SK-N-SH (cell line): ENCODE measurements around the gene PARN. TPM values are rescaled to one million over a fixed set of nuclear protein-coding genes. Genes with fewer than 3 reads are reported as not detected.
"Not testable (repeated sequence)": the region's sequence is repeated elsewhere in the genome, so short reads cannot be mapped to it uniquely, and the experiment has no call there.

Source experiments
- CTCF ChIA-PET: fragments of 300-600, 350-600 bp; formaldehyde crosslinking; extraction: SDS; loops from one replicate; lab custom pipeline; 2021; lab: Yijun Ruan, JAX
- POLR2A ChIA-PET: fragments of 350-600 bp; sonication (Branson Sonifier 250); formaldehyde crosslinking; extraction: SDS; loops from one replicate; lab custom pipeline; 2020; ENCODE audit warnings: antibody characterized with exemption, inconsistent platforms; lab: Yijun Ruan, JAX
- DNase-seq: peaks from one replicate; pipeline ENCODE4 v3.0.0; 2012
- H2AFZ ChIP-seq: fragments of 200-600 bp; sonication (generic); 2 replicates; pipeline ENCODE4 v1.8.1; 2016; ENCODE audit warnings: antibody characterized with exemption, mild to moderate bottlenecking, low read depth
- H3F3A ChIP-seq: fragments of 200-600 bp; sonication (generic); replicated peaks from 2 replicates; pipeline ENCODE3; 2016; ENCODE audit warnings: antibody characterized with exemption, mild to moderate bottlenecking; ENCODE audit not compliant: insufficient read depth
- H3K27ac ChIP-seq, 2 experiments: fragments of 200-500 bp in 1 of 2; fragments of 200-600 bp in 1 of 2; sonication (Bioruptor generic) in 1 of 2; sonication (generic), shearing (Covaris generic) in 1 of 2; 2 replicates each; pipeline versions ENCODE4 v1.5.1 to v1.6.1; 2014 to 2016; ENCODE audit warnings: low read depth in 2 of 2, inconsistent platforms in 1 of 2, low read length in 1 of 2, mild to moderate bottlenecking in 1 of 2, mixed read lengths in 1 of 2
- H3K27me3 ChIP-seq: fragments of 200-600 bp; sonication (generic), shearing (Covaris generic); 2 replicates; pipeline ENCODE4 v1.6.1; 2016; ENCODE audit warnings: mixed run types; ENCODE audit not compliant: insufficient read depth
- H3K36me3 ChIP-seq, 2 experiments: fragments of 200-500 bp in 1 of 2; fragments of 200-600 bp in 1 of 2; sonication (Bioruptor generic) in 1 of 2; sonication (generic) in 1 of 2; replicated peaks in 1 of 2; 2 replicates each; pipeline versions ENCODE3 to v1.5.1; 2014 to 2016; ENCODE audit warnings: low read length in 1 of 2, mild to moderate bottlenecking in 1 of 2; ENCODE audit not compliant: insufficient read depth in 2 of 2, control insufficient read depth in 1 of 2
- H3K4me1 ChIP-seq, 2 experiments: fragments of 200-500 bp in 1 of 2; fragments of 200-600 bp in 1 of 2; sonication (Bioruptor generic) in 1 of 2; sonication (generic), shearing (Covaris generic) in 1 of 2; 2 replicates each; pipeline versions ENCODE4 v1.5.1 to v1.6.1; 2014 to 2016; ENCODE audit warnings: low read depth in 1 of 2, low read length in 1 of 2, mixed run types in 1 of 2; ENCODE audit not compliant: insufficient read depth in 2 of 2, control insufficient read depth in 1 of 2
- H3K4me2 ChIP-seq: fragments of 200-600 bp; sonication (generic), shearing (Covaris generic); 2 replicates; pipeline ENCODE4 v1.6.1; 2017; ENCODE audit warnings: mixed run types
- H3K4me3 ChIP-seq, 2 experiments: fragments of 200-500 bp in 1 of 2; fragments of 200-600 bp in 1 of 2; sonication (Bioruptor generic) in 1 of 2; sonication (generic), shearing (Covaris generic) in 1 of 2; 2 replicates each; pipeline versions ENCODE4 v1.5.1 to v1.8.1; 2014 to 2016; ENCODE audit warnings: low read depth in 2 of 2, inconsistent platforms in 1 of 2, low read length in 1 of 2, mild to moderate bottlenecking in 1 of 2, mixed read lengths in 1 of 2, moderate library complexity in 1 of 2
- H3K79me2 ChIP-seq: fragments of 200-600 bp; sonication (generic); 2 replicates; pipeline ENCODE4 v1.8.1; 2017; ENCODE audit warnings: mild to moderate bottlenecking; ENCODE audit not compliant: insufficient read depth
- H3K9ac ChIP-seq: fragments of 200-600 bp; sonication (generic); 2 replicates; pipeline ENCODE4 v1.6.1; 2017; ENCODE audit warnings: mixed run types
- H3K9me2 ChIP-seq: fragments of 200-600 bp; sonication (generic); 2 replicates; pipeline ENCODE4 v1.6.1; 2017; ENCODE audit warnings: mixed run types
- H3K9me3 ChIP-seq: fragments of 200-600 bp; sonication (generic); 2 replicates; pipeline ENCODE4 v1.6.1; 2017; ENCODE audit warnings: mixed run types, mild to moderate bottlenecking, moderate library complexity
- H4K20me1 ChIP-seq: fragments of 200-600 bp; sonication (generic); 2 replicates; pipeline ENCODE4 v1.6.1; 2017; ENCODE audit warnings: mild to moderate bottlenecking, mixed run types; ENCODE audit not compliant: insufficient read depth
- CTCF ChIP-seq: fragments of 200-600 bp; sonication (generic); IDR thresholded peaks from 2 replicates; pipeline ENCODE4 v1.6.1; 2017; ENCODE audit warnings: antibody characterized with exemption, mild to moderate bottlenecking, moderate library complexity
- EZH2phosphoT487 ChIP-seq: fragments of 200-600 bp; sonication (generic); IDR thresholded peaks from 2 replicates; pipeline ENCODE4 v1.6.1; 2017; ENCODE audit warnings: low read depth, mixed run types, mild to moderate bottlenecking, antibody characterized with exemption, moderate library complexity, borderline replicate concordance
- FOSL2 ChIP-seq: IDR thresholded peaks from 2 replicates; pipeline ENCODE4 v1.4.0; 2012; ENCODE audit warnings: low read depth, mild to moderate bottlenecking, moderate library complexity, borderline replicate concordance
- GATA2 ChIP-seq: sonication (generic); formaldehyde crosslinking; IDR thresholded peaks from 2 replicates; pipeline ENCODE4 v1.5.0; 2020; ENCODE audit warnings: mild to moderate bottlenecking, missing genetic modification reagents
- JUND ChIP-seq: IDR thresholded peaks from 2 replicates; pipeline ENCODE4 v1.4.0; 2012
- MEF2A ChIP-seq: IDR thresholded peaks from 2 replicates; pipeline ENCODE4 v1.4.0; 2012; ENCODE audit warnings: low read depth, borderline replicate concordance
- NRF1 ChIP-seq: IDR thresholded peaks from 2 replicates; pipeline ENCODE4 v1.6.1; 2012; ENCODE audit warnings: low read depth, mild to moderate bottlenecking, low read length
- PBX3 ChIP-seq: IDR thresholded peaks from 2 replicates; pipeline ENCODE4; 2012
- RAD21 ChIP-seq: IDR thresholded peaks from 2 replicates; pipeline ENCODE4 v1.6.1; 2012; ENCODE audit warnings: mild to moderate bottlenecking, low read length
- RCOR1 ChIP-seq: fragments of 150-350 bp; IDR thresholded peaks from 2 replicates; pipeline ENCODE4 v1.6.1; 2017; ENCODE audit warnings: antibody characterized with exemption, low read length
- REST ChIP-seq: IDR thresholded peaks from 2 replicates; pipeline ENCODE4 v1.6.1; 2012; ENCODE audit warnings: mild to moderate bottlenecking, low read depth, low read length, moderate library complexity
- RXRA ChIP-seq: IDR thresholded peaks from 2 replicates; pipeline ENCODE4 v1.4.0; 2012; ENCODE audit warnings: low read depth, mild to moderate bottlenecking, borderline replicate concordance
- SIN3A ChIP-seq: IDR thresholded peaks from 2 replicates; pipeline ENCODE4 v1.6.1; 2012; ENCODE audit warnings: low read depth, mild to moderate bottlenecking, low read length, moderate library complexity, borderline replicate concordance
- SMC3 ChIP-seq: IDR thresholded peaks from 2 replicates; pipeline ENCODE4 v1.6.1; 2012; ENCODE audit warnings: low read depth, low read length, improper control_type of control experiment
- TCF12 ChIP-seq: IDR thresholded peaks from 2 replicates; pipeline ENCODE4 v1.4.0; 2012
- TEAD4 ChIP-seq: IDR thresholded peaks from 2 replicates; pipeline ENCODE4 v1.4.0; 2012; ENCODE audit warnings: mild to moderate bottlenecking, borderline replicate concordance; ENCODE audit not compliant: insufficient read depth
- YY1 ChIP-seq: IDR thresholded peaks from 2 replicates; pipeline ENCODE4 v1.4.0; 2012; ENCODE audit warnings: low read depth, mild to moderate bottlenecking
- WGBS: methylation state at CpG from one replicate; pipeline ENCODE4 v1.1.6; 2017; ENCODE audit warnings: low lambda C conversion rate; 5-methylcytosine and 5-hydroxymethylcytosine counted together
- polyA plus RNA-seq, 3 experiments: library from polyadenylated mRNA; depleted of rRNA; stranded (reverse); fragments of >200 nt; gene quantifications; 2 replicates each; pipeline ENCODE4 v1.2.3, GENCODE V29; 2012

The PARN gene
- polyA plus RNA-seq, 1 of the 3 experiments (the other 2 are of a cell fraction) = 20.5 TPM

- H3K4me3 ChIP-seq, H2AFZ ChIP-seq, H3K9me2 ChIP-seq, POLR2A ChIA-PET, DNase-seq, H3K27ac ChIP-seq, H3K9ac ChIP-seq, H3K4me2 ChIP-seq, H3K27me3 ChIP-seq, CTCF ChIA-PET, H3K4me1 ChIP-seq, H3K79me2 ChIP-seq, H4K20me1 ChIP-seq, H3F3A ChIP-seq: not testable (repeated sequence)
- peaks cover 10 to 41% of the 10 kb centered on the region in 2 experiments for H3K36me3 ChIP-seq
- H3K9me3 ChIP-seq = peaks cover 14% of the 10 kb centered on the region
- 89% methylated on average over 4 of the region's 4 CpGs for WGBS
Measured at GRCh38 chr16:14544846-14545245, 85.2 kb downstream of the PARN start.

GRCh38 chr16:14539631-14540030 is 90.4 kb downstream of the PARN start:
- Histone ChIP-seq H3K27me3 (no peaks in the 10 kb centered on the region), H3F3A (no peaks in the 10 kb centered on the region), H3K9ac (no peak overlapping the region), H3K9me2 (no peaks in the 10 kb centered on the region), H3K9me3 (peaks cover 14% of the 10 kb centered on the region), H3K4me3 (no peak overlapping the region), H4K20me1 (no peaks in the 10 kb centered on the region), H2AFZ (no peak overlapping the region), H3K79me2 (peaks cover 8% of the 10 kb centered on the region; the same call in 1 of the 2 replicates), H3K27ac (0 out of 4 replicates have a peak overlapping the region, but pooled peaks of 1 of the 2 experiments have one; percentile 5), H3K4me1 (peaks cover 0 to 10% of the 10 kb centered on the region in 2 experiments; a peak in 2 of 4 replicates), H3K4me2 (no peak overlapping the region), H3K36me3 (peaks cover 6 to 44% of the 10 kb centered on the region in 2 experiments)
- CTCF ChIA-PET = interaction anchor here (1.2 kb wide), 1 partner anchor 290 kb away, joined by 3 read pairs; no protein-coding TSS in a partner anchor
- POLR2A ChIA-PET = no interaction called here
- DNase-seq = no peak
- WGBS = 77% methylated on average over 2 of the region's 2 CpGs
- no peak for TF ChIP-seq TCF12
- no peak for TF ChIP-seq TEAD4
- no peak for TF ChIP-seq YY1
- TF ChIP-seq FOSL2 = no peak
- TF ChIP-seq CTCF = no peak
- TF ChIP-seq PBX3 = no peak
- TF ChIP-seq SIN3A = no peak
- no peak for TF ChIP-seq RXRA
- TF ChIP-seq REST = no peak
- no peak for TF ChIP-seq MEF2A
- no peak for TF ChIP-seq JUND
- TF ChIP-seq SMC3 = no peak
- TF ChIP-seq EZH2phosphoT487 = no peak
- no peak for TF ChIP-seq GATA2 (CRISPR knock-in tag)
- no peak for TF ChIP-seq NRF1
- no peak for TF ChIP-seq RAD21
- no peak for TF ChIP-seq RCOR1
